Vagina (tissue), 2 donors: Measurements from ENCODE around the gene RPTOR. TPM values are rescaled to one million over a fixed set of nuclear protein-coding genes. Genes with fewer than 3 reads are reported as not detected.
A peak's percentile ranks its signal among the peaks of the same experiment; 100 is the strongest.

Experiments used
- DNase-seq, 2 donors: peaks; one replicate each; pipeline ENCODE4 v3.0.0-alpha.2; 2017; ENCODE audit errors: extremely low spot score in 2 of 2
- H3K27ac ChIP-seq: fragments of 200-600 bp; sonication (generic); one replicate; pipeline ENCODE4 v1.5.1; 2019
- H3K27me3 ChIP-seq: fragments of 200-600 bp; sonication (generic); one replicate; pipeline ENCODE4 v1.5.1; 2019
- H3K36me3 ChIP-seq, 2 donors: fragments of 200-600 bp; sonication (generic); one replicate each; pipeline ENCODE4 v1.5.1; 2017 to 2019
- H3K4me1 ChIP-seq: fragments of 200-600 bp; sonication (generic); one replicate; pipeline ENCODE4 v1.5.1; 2019
- H3K4me3 ChIP-seq, 2 donors: fragments of 200-600 bp; sonication (generic); 1 replicate in 1 of 2; 2 replicates in 1 of 2; pipeline ENCODE4 v1.5.1; 2016 to 2019
- H3K9me3 ChIP-seq: fragments of 200-600 bp; sonication (generic); one replicate; pipeline ENCODE4 v1.5.1; 2019
- CTCF ChIP-seq, 3 experiments: fragments of 450-650 bp in 2 of 3; fragments of 200-600 bp in 1 of 3; sonication (generic) in 1 of 3; IDR thresholded peaks; one replicate each; pipeline ENCODE4 v1.5.1; 2017 to 2019; ENCODE audit warnings: antibody characterized with exemption in 3 of 3, mild to moderate bottlenecking in 2 of 3, moderate library complexity in 2 of 3
- POLR2A ChIP-seq, 2 donors: fragments of 450-650 bp; IDR thresholded peaks; one replicate each; pipeline ENCODE4 v1.6.1; 2017; ENCODE audit warnings: antibody characterized with exemption in 2 of 2, mild to moderate bottlenecking in 2 of 2, moderate library complexity in 2 of 2
- POLR2AphosphoS5 ChIP-seq, 2 donors: sonication (generic); formaldehyde crosslinking; IDR thresholded peaks; one replicate each; pipeline ENCODE4 v1.9.0; 2017; ENCODE audit warnings: antibody characterized with exemption in 2 of 2, mild to moderate bottlenecking in 2 of 2, low read depth in 1 of 2; ENCODE audit not compliant: insufficient read depth in 1 of 2
- intact Hi-C: fragments of 100-400 bp; cut with DNase I; formaldehyde crosslinking; loops from one replicate; pipeline ENCODE4 v1.15.1; 2023
- total RNA-seq: library from RNA; depleted of rRNA; stranded (reverse); fragments of >200 nt; gene quantifications from one replicate; pipeline ENCODE4 v1.2.3, GENCODE V29; 2016

RPTOR gene
- total RNA-seq, 1 donor from 2014 or later = 38.3 TPM

GRCh38 chr17:80979547-80980378, 435.1 kb downstream of the RPTOR start:
- no peak for DNase-seq
- Histone ChIP-seq H3K27me3 (no peaks in the 10 kb centered on the region), H3K27ac (no peak overlapping the region), H3K36me3 (no peaks in the 10 kb centered on the region), H3K9me3 (no peaks in the 10 kb centered on the region), H3K4me1 (peaks cover 6% of the 10 kb centered on the region), H3K4me3 (no peak overlapping the region)
- TF ChIP-seq CTCF (IDR thresholded peaks at IDR 0.05) = no peak
- TF ChIP-seq POLR2A (IDR thresholded peaks at IDR 0.05) = no peak
- no peak for TF ChIP-seq POLR2AphosphoS5 (IDR thresholded peaks at IDR 0.05; ENCODE audit: insufficient read depth in 1 of 2, low read depth in 1 of 2)
- intact Hi-C loops = loop anchor here (5.0 to 10.0 kb wide), 3 partner anchors 75 to 552 kb away; no protein-coding TSS in a partner anchor

GRCh38 chr17:80980397-80981061, 435.9 kb downstream of the RPTOR start:
- Histone ChIP-seq H3K4me1 (peaks cover 6% of the 10 kb centered on the region), H3K9me3 (no peaks in the 10 kb centered on the region), H3K36me3 (no peaks in the 10 kb centered on the region), H3K27ac (no peak overlapping the region), H3K27me3 (no peaks in the 10 kb centered on the region), H3K4me3 (peak overlapping the region in 1 of 2 donors; percentile 21)
- intact Hi-C loops = loop anchor here (5.0 to 10.0 kb wide), 2 partner anchors 76 to 553 kb away; no protein-coding TSS in a partner anchor
- TF ChIP-seq POLR2AphosphoS5 (IDR thresholded peaks at IDR 0.05; ENCODE audit: insufficient read depth in 1 of 2, low read depth in 1 of 2) = no peak
- TF ChIP-seq POLR2A (IDR thresholded peaks at IDR 0.05) = no peak
- DNase-seq = no peak

GRCh38 chr17:80981062-80981902, 436.6 kb downstream of the RPTOR start:
- intact Hi-C loops = loop anchor here (5.0 to 10.0 kb wide), 2 partner anchors 76 to 554 kb away; no protein-coding TSS in a partner anchor

GRCh38 chr17:80981929-80982425, 437.3 kb downstream of the RPTOR start:
- no peak overlapping the region for H3K27ac ChIP-seq
- no peaks in the 10 kb centered on the region for H3K36me3 ChIP-seq
- intact Hi-C loops = loop anchor here (5.0 to 10.0 kb wide), 2 partner anchors 77 to 555 kb away; no protein-coding TSS in a partner anchor
- H3K9me3 ChIP-seq = no peaks in the 10 kb centered on the region
- TF ChIP-seq POLR2A (IDR thresholded peaks at IDR 0.05) = no peak
- TF ChIP-seq CTCF (IDR thresholded peaks at IDR 0.05) = no peak
- no peak for TF ChIP-seq POLR2AphosphoS5 (IDR thresholded peaks at IDR 0.05; ENCODE audit: insufficient read depth in 1 of 2, low read depth in 1 of 2)
- H3K27me3 ChIP-seq = no peaks in the 10 kb centered on the region
- no peak for DNase-seq
- peaks cover 6% of the 10 kb centered on the region for H3K4me1 ChIP-seq
- no peak overlapping the region for H3K4me3 ChIP-seq

More at GRCh38 chr17:80981062-80981902, 436.6 kb downstream of the RPTOR start:
- Histone ChIP-seq H3K9me3 (no peaks in the 10 kb centered on the region), H3K4me1 (peaks cover 6% of the 10 kb centered on the region), H3K27me3 (no peaks in the 10 kb centered on the region), H3K36me3 (no peaks in the 10 kb centered on the region), H3K4me3 (peak overlapping the region in 1 of 2 donors; percentile 21), H3K27ac (no peak overlapping the region)
- TF ChIP-seq POLR2AphosphoS5 (IDR thresholded peaks at IDR 0.05; ENCODE audit: insufficient read depth in 1 of 2, low read depth in 1 of 2) (no peak), CTCF (IDR thresholded peaks at IDR 0.05) (peak; percentile 73 to 99 (median 76))
- no peak for DNase-seq
